Neural cell (in vitro differentiated cells): Measurements from ENCODE around the gene HNRNPR.

Experiments used
- CTCF ChIP-seq: fragments of 450-650 bp; IDR thresholded peaks from 2 replicates; pipeline ENCODE4 v1.5.1; 2014; ENCODE audit warnings: antibody characterized with exemption, mild to moderate bottlenecking, moderate library complexity; ENCODE audit not compliant: poor library complexity, severe bottlenecking
- EP300 ChIP-seq: fragments of 450-650 bp; conservative IDR thresholded peaks from 2 replicates; pipeline ENCODE4 v1.6.1; 2014; ENCODE audit warnings: antibody characterized with exemption, mild to moderate bottlenecking, moderate library complexity; ENCODE audit not compliant: poor library complexity, severe bottlenecking
- EZH2 ChIP-seq: fragments of 200-600, 300-800 bp; shearing (Covaris generic), sonication (generic); IDR thresholded peaks from 2 replicates; pipeline ENCODE4 v1.6.1; 2014; ENCODE audit warnings: antibody characterized with exemption, low read length, borderline replicate concordance, mild to moderate bottlenecking; ENCODE audit not compliant: insufficient read depth, poor library complexity, severe bottlenecking
- MXI1 ChIP-seq: fragments of 450-650 bp; conservative IDR thresholded peaks from 2 replicates; pipeline ENCODE4 v1.6.1; 2014; ENCODE audit warnings: antibody characterized with exemption, mild to moderate bottlenecking; ENCODE audit not compliant: poor library complexity, severe bottlenecking
- POLR2AphosphoS5 ChIP-seq: IDR thresholded peaks from 2 replicates; pipeline ENCODE4 v1.6.1; 2012
- RAD21 ChIP-seq: fragments of 450-650 bp; conservative IDR thresholded peaks from 2 replicates; pipeline ENCODE4 v1.6.1; 2014; ENCODE audit warnings: antibody characterized with exemption, mild to moderate bottlenecking, moderate library complexity
- SMC3 ChIP-seq: fragments of 450-650 bp; conservative IDR thresholded peaks from 2 replicates; pipeline ENCODE4 v1.6.1; 2014; ENCODE audit warnings: antibody characterized with exemption, mild to moderate bottlenecking, moderate library complexity; ENCODE audit not compliant: poor library complexity
- TAF1 ChIP-seq: IDR thresholded peaks from 2 replicates; pipeline ENCODE4 v1.6.1; 2012; ENCODE audit warnings: low read depth

DNA sequence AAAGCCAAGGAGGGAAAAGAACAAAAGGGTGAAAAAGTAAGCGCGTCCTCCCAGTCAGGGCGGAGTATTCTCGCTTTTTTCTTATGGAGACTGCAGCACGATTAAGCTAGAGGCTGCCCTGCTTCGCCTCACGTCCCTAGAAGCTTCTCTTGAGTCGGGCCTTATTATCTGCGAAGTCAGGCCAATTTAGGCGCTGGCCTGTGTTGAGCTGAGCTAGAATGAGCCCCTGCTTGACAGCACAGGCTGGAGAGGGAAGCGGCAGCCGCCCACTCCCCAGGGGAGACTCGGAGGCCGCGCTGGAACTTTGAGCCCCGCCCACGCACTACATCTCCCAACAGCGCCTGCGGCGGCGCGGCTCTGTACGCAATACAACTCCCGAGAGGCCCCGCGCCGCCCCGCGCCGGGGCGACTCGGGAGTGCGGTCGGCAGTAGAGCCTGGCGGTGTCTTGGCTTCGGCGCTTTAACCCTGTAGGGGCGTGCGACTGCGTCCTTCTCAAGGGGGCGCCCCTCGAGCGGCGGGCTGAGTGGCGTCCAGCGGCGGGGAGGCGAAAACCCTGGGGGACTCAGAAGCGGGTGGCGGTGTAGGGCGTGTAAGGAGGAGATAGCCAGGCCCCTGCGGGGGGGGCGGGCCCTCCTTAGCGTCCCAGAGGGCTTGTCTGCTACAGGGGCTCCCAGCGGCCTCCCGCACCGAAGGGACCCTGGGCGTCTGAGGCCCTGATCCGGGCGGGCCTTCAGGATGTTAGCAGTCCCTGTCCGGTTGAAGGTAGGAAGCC lies 24.7 kb upstream of the HNRNPR start:
- no peak for TF ChIP-seq EZH2
- no peak for TF ChIP-seq SMC3
- peak; percentile 60 for TF ChIP-seq CTCF
- TF ChIP-seq MXI1: peak; percentile 60
- TF ChIP-seq POLR2AphosphoS5: peak; percentile 93
- TF ChIP-seq EP300: peak; percentile 58
- peak; percentile 26 for TF ChIP-seq TAF1
- peak; percentile 38 for TF ChIP-seq RAD21
